NK-92 (cell line): Measurements from ENCODE around the gene TBC1D4.

Experiments used
- DNase-seq: peaks from one replicate; lab custom pipeline; 2025; ENCODE audit not compliant: unreplicated experiment; lab: John Stamatoyannopoulos, UW

The TBC1D4 gene

GRCh38 chr13:75486146-75487062 is 4.4 kb upstream of the TBC1D4 start:
- no peak for DNase-seq

- no peak for DNase-seq
These were observed 3.5 kb upstream of the TBC1D4 start for GRCh38 chr13:75485286-75486062.

- DNase-seq, result no peak
These were observed 781 bp upstream of the TBC1D4 start for GRCh38 chr13:75482820-75483079.

GRCh38 chr13:75481176-75482069 is 546 bp downstream of the TBC1D4 start:
- DNase-seq, result no peak

GRCh38 chr13:75480671-75481175 is 1.2 kb downstream of the TBC1D4 start:
- no peak for DNase-seq

- DNase-seq, result no peak
These were observed 2.7 kb downstream of the TBC1D4 start for GRCh38 chr13:75479102-75479740.

GRCh38 chr13:75478659-75479058 is 3.3 kb downstream of the TBC1D4 start:
- no peak for DNase-seq

- no peak for DNase-seq
These were observed 7.0 kb downstream of the TBC1D4 start for GRCh38 chr13:75474956-75475355.

GRCh38 chr13:75473468-75473867 is 8.5 kb downstream of the TBC1D4 start:
- DNase-seq, result no peak

- no peak for DNase-seq
These were observed 11.3 kb downstream of the TBC1D4 start for GRCh38 chr13:75470676-75471075.

- no peak for DNase-seq
These were observed 12.9 kb downstream of the TBC1D4 start for GRCh38 chr13:75469047-75469446.

GRCh38 chr13:75468602-75469001 is 13.4 kb downstream of the TBC1D4 start:
- no peak for DNase-seq

GRCh38 chr13:75468098-75468497 is 13.9 kb downstream of the TBC1D4 start:
- DNase-seq, result no peak

- DNase-seq, result no peak
These were observed 14.8 kb downstream of the TBC1D4 start for GRCh38 chr13:75467040-75467728.

- no peak for DNase-seq
These were observed 16.7 kb downstream of the TBC1D4 start for GRCh38 chr13:75465236-75465635.

- no peak for DNase-seq
These were observed 20.7 kb downstream of the TBC1D4 start for GRCh38 chr13:75461314-75461713.

GRCh38 chr13:75460644-75461043 is 21.3 kb downstream of the TBC1D4 start:
- DNase-seq, result no peak

- no peak for DNase-seq
These were observed 23.1 kb downstream of the TBC1D4 start for GRCh38 chr13:75458696-75459422.

GRCh38 chr13:75455962-75456361 is 26.0 kb downstream of the TBC1D4 start:
- no peak for DNase-seq
